Osteoblast (primary cell): ENCODE data around the gene NDUFS1. TPM values are rescaled to one million over a fixed set of nuclear protein-coding genes. Genes with fewer than 3 reads are reported as not detected.
"Not testable (repeated sequence)": the region's sequence is repeated elsewhere in the genome, so short reads cannot be mapped to it uniquely, and the experiment has no call there.

Source experiments
- DNase-seq: peaks from one replicate; pipeline ENCODE4 v3.0.0; 2011; ENCODE audit warnings: low spot score, mixed read lengths; ENCODE audit not compliant: insufficient read length; ENCODE audit errors: missing footprints
- H2AFZ ChIP-seq: 2 replicates; pipeline ENCODE4 v1.6.0; 2011; ENCODE audit warnings: mild to moderate bottlenecking, low read length
- H3K27ac ChIP-seq: 2 replicates; pipeline ENCODE4 v1.5.1; 2011; ENCODE audit warnings: mild to moderate bottlenecking, low read depth, low read length, moderate library complexity
- H3K27me3 ChIP-seq: 2 replicates; pipeline ENCODE4 v1.6.0; 2012; ENCODE audit warnings: mild to moderate bottlenecking, control low read depth, inconsistent platforms, low read length, moderate library complexity; ENCODE audit not compliant: insufficient read depth
- H3K36me3 ChIP-seq: 2 replicates; pipeline ENCODE4 v1.5.1; 2011; ENCODE audit warnings: mild to moderate bottlenecking, low read length, control low read depth, moderate library complexity; ENCODE audit not compliant: insufficient read depth
- H3K4me1 ChIP-seq: 2 replicates; pipeline ENCODE4 v1.5.1; 2011; ENCODE audit warnings: mild to moderate bottlenecking, low read length, control low read depth, moderate library complexity; ENCODE audit not compliant: insufficient read depth
- H3K4me2 ChIP-seq: 2 replicates; pipeline ENCODE4 v1.6.0; 2011; ENCODE audit warnings: mild to moderate bottlenecking, low read length; ENCODE audit not compliant: insufficient read depth
- H3K4me3 ChIP-seq: fragments of 200-600 bp; sonication (generic); 3 replicates; pipeline ENCODE4 v1.5.1; 2012; ENCODE audit warnings: mild to moderate bottlenecking, low read length, inconsistent platforms; ENCODE audit not compliant: insufficient read depth
- H3K79me2 ChIP-seq: 2 replicates; pipeline ENCODE4 v1.6.0; 2012; ENCODE audit warnings: mild to moderate bottlenecking, low read length, control low read depth, inconsistent platforms; ENCODE audit not compliant: insufficient read depth
- H3K9me3 ChIP-seq: 2 replicates; pipeline ENCODE4 v1.5.1; 2011; ENCODE audit warnings: low read depth, low read length, control low read depth
- H4K20me1 ChIP-seq: 2 replicates; pipeline ENCODE4 v1.6.0; 2012; ENCODE audit warnings: mild to moderate bottlenecking, low read length, control low read depth; ENCODE audit not compliant: insufficient read depth
- CTCF ChIP-seq: IDR thresholded peaks from 2 replicates; pipeline ENCODE4 v1.5.1; 2011; ENCODE audit warnings: mild to moderate bottlenecking, low read depth, low read length, moderate library complexity; ENCODE audit errors: extremely low read depth
- total RNA-seq: library from RNA; depleted of rRNA; stranded (reverse); fragments of >200 nt; gene quantifications from 2 replicates; pipeline ENCODE4 v1.2.3, GENCODE V29; 2012

NDUFS1 gene
- total RNA-seq, 1 donor = 98.4 TPM

- peaks cover 83% of the 10 kb centered on the region for H3K36me3 ChIP-seq
- DNase-seq = no peak
- H3K27me3 ChIP-seq = no peaks in the 10 kb centered on the region
- H2AFZ ChIP-seq = no peak overlapping the region
- H3K4me3 ChIP-seq = no peak overlapping the region
- H3K4me1 ChIP-seq = no peaks in the 10 kb centered on the region
- TF ChIP-seq CTCF = no peak
- no peak overlapping the region for H3K4me2 ChIP-seq
- no peak overlapping the region for H3K27ac ChIP-seq
- H4K20me1 ChIP-seq = no peaks in the 10 kb centered on the region
- H3K79me2 ChIP-seq = no peaks in the 10 kb centered on the region
- H3K9me3 ChIP-seq = no peaks in the 10 kb centered on the region
These were observed 14.9 kb downstream of the NDUFS1 start for GRCh38 chr2:206144383-206144782.

GRCh38 chr2:206143451-206143850, 15.8 kb downstream of the NDUFS1 start:
- H3K4me3 ChIP-seq = no peak overlapping the region
- TF ChIP-seq CTCF = no peak

GRCh38 chr2:206127656-206128055, 31.6 kb downstream of the NDUFS1 start:
- H2AFZ ChIP-seq = no peak overlapping the region
- H3K4me1 ChIP-seq = no peaks in the 10 kb centered on the region
- no peak overlapping the region for H3K27ac ChIP-seq
- H3K79me2 ChIP-seq = no peaks in the 10 kb centered on the region
- DNase-seq = no peak
- no peaks in the 10 kb centered on the region for H3K27me3 ChIP-seq
- no peak overlapping the region for H3K4me3 ChIP-seq
- TF ChIP-seq CTCF = no peak
- H3K9me3 ChIP-seq = no peaks in the 10 kb centered on the region
- H3K4me2 ChIP-seq = no peak overlapping the region
- peaks cover 80% of the 10 kb centered on the region for H3K36me3 ChIP-seq
- no peaks in the 10 kb centered on the region for H4K20me1 ChIP-seq

More at GRCh38 chr2:206143451-206143850, 15.8 kb downstream of the NDUFS1 start:
- Histone ChIP-seq H3K79me2 (no peaks in the 10 kb centered on the region), H3K27ac (no peak overlapping the region), H3K4me2 (no peak overlapping the region), H3K27me3 (no peaks in the 10 kb centered on the region), H3K9me3 (no peaks in the 10 kb centered on the region), H2AFZ (no peak overlapping the region), H3K4me1 (no peaks in the 10 kb centered on the region), H3K36me3 (peaks cover 84% of the 10 kb centered on the region), H4K20me1 (no peaks in the 10 kb centered on the region)
- DNase-seq = no peak

GRCh38 chr2:206125901-206126300, 33.3 kb downstream of the NDUFS1 start:
- Histone ChIP-seq H3K27me3 (no peaks in the 10 kb centered on the region), H3K9me3 (no peaks in the 10 kb centered on the region), H3K4me2 (no peak overlapping the region), H3K79me2 (no peaks in the 10 kb centered on the region), H3K4me1 (no peaks in the 10 kb centered on the region), H3K4me3 (no peak overlapping the region), H4K20me1 (no peaks in the 10 kb centered on the region), H3K36me3 (peaks cover 81% of the 10 kb centered on the region), H3K27ac (no peak overlapping the region), H2AFZ (no peak overlapping the region)
- no peak for DNase-seq
- no peak for TF ChIP-seq CTCF

- H3K4me2 ChIP-seq, H3K9me3 ChIP-seq, DNase-seq, H3K79me2 ChIP-seq, H3K4me3 ChIP-seq, H3K4me1 ChIP-seq, H4K20me1 ChIP-seq, H2AFZ ChIP-seq, H3K27ac ChIP-seq, H3K27me3 ChIP-seq: not testable (repeated sequence)
- peaks cover 73% of the 10 kb centered on the region for H3K36me3 ChIP-seq
These were observed 36.7 kb downstream of the NDUFS1 start for GRCh38 chr2:206122569-206122968.
